A549 (cell line): ENCODE measurements around the gene ULK2.
"Not testable (repeated sequence)": the region's sequence is repeated elsewhere in the genome, so short reads cannot be mapped to it uniquely, and the experiment has no call there.

ENCODE experiments used
- BCL3 ChIP-seq: fragments of >200 bp; sonication (Bioruptor Twin); formaldehyde crosslinking; IDR thresholded peaks from 3 replicates; pipeline ENCODE4 v1.6.1; 2016
- CEBPB ChIP-seq, 2 experiments: fragments of >200 bp in 1 of 2; sonication (Bioruptor Twin) in 1 of 2; formaldehyde crosslinking in 1 of 2; IDR thresholded peaks; 2 replicates each; pipeline ENCODE4 v1.6.1; 2012 to 2016
- CTCF ChIP-seq: fragments of >200 bp; sonication (Bioruptor Twin); formaldehyde crosslinking; IDR thresholded peaks from 3 replicates; pipeline ENCODE4 v1.5.1; 2016
- FOXS1 ChIP-seq: fragments of 250-450 bp; sonication (Bioruptor Pico); IDR thresholded peaks from 2 replicates; pipeline ENCODE4 v1.5.0; 2020; ENCODE audit warnings: mild to moderate bottlenecking, moderate library complexity
- POLR2AphosphoS2 ChIP-seq: conservative IDR thresholded peaks from 2 replicates; pipeline ENCODE4 v1.6.1; 2012; ENCODE audit warnings: low read length, improper control_type of control experiment, inconsistent platforms
- RARB ChIP-seq: fragments of 250-450 bp; sonication (Bioruptor Pico); IDR thresholded peaks from 2 replicates; pipeline ENCODE4 v1.8.0; 2021; ENCODE audit warnings: mild to moderate bottlenecking, moderate library complexity
- RCOR1 ChIP-seq: fragments of 150-350 bp; IDR thresholded peaks from 2 replicates; pipeline ENCODE4 v1.6.1; 2014; ENCODE audit warnings: antibody characterized with exemption, low read length, low read depth
- RFX5 ChIP-seq: fragments of 450-650 bp; IDR thresholded peaks from 2 replicates; pipeline ENCODE4 v1.7.1; 2014; ENCODE audit warnings: antibody characterized with exemption, mild to moderate bottlenecking, moderate library complexity

- not testable (repeated sequence) for TF ChIP-seq CEBPB (IDR thresholded peaks at IDR 0.05); RCOR1; FOXS1; RFX5; RARB (CRISPR knock-in tag); CTCF; BCL3; POLR2AphosphoS2
Observed at GRCh38 chr17:19763991-19764390, 103.7 kb downstream of the ULK2 start.
